Fibroblast of villous mesenchyme (primary cell): ENCODE data around the gene GBP2. TPM values are rescaled to one million over a fixed set of nuclear protein-coding genes. Genes with fewer than 3 reads are reported as not detected.

Experiments
- DNase-seq: peaks from one replicate; pipeline ENCODE4 v3.0.0-alpha.2; 2010; ENCODE audit warnings: low read depth
- H3K4me3 ChIP-seq: 2 replicates; pipeline ENCODE4 v1.5.1; 2011; ENCODE audit warnings: low read depth, mild to moderate bottlenecking, low read length
- total RNA-seq: library from RNA; depleted of rRNA; stranded (reverse); fragments of >200 nt; gene quantifications from 2 replicates; pipeline ENCODE4 v1.2.3, GENCODE V29; 2012
- TF ChIP-seq, protein P1 (sequence below): IDR thresholded peaks from 2 replicates; pipeline ENCODE4 v1.5.1; 2012; ENCODE audit warnings: low read depth, mild to moderate bottlenecking, low read length; ENCODE audit not compliant: insufficient read depth

Gene GBP2
- total RNA-seq, 1 donor = 96.3 TPM

- TF ChIP-seq, protein P1, sequence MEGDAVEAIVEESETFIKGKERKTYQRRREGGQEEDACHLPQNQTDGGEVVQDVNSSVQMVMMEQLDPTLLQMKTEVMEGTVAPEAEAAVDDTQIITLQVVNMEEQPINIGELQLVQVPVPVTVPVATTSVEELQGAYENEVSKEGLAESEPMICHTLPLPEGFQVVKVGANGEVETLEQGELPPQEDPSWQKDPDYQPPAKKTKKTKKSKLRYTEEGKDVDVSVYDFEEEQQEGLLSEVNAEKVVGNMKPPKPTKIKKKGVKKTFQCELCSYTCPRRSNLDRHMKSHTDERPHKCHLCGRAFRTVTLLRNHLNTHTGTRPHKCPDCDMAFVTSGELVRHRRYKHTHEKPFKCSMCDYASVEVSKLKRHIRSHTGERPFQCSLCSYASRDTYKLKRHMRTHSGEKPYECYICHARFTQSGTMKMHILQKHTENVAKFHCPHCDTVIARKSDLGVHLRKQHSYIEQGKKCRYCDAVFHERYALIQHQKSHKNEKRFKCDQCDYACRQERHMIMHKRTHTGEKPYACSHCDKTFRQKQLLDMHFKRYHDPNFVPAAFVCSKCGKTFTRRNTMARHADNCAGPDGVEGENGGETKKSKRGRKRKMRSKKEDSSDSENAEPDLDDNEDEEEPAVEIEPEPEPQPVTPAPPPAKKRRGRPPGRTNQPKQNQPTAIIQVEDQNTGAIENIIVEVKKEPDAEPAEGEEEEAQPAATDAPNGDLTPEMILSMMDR = no peak
- DNase-seq = peak; percentile 25
- no peak overlapping the region for H3K4me3 ChIP-seq
Measured at GRCh38 chr1:89147678-89148658, 22.1 kb upstream of the GBP2 start.

DNA sequence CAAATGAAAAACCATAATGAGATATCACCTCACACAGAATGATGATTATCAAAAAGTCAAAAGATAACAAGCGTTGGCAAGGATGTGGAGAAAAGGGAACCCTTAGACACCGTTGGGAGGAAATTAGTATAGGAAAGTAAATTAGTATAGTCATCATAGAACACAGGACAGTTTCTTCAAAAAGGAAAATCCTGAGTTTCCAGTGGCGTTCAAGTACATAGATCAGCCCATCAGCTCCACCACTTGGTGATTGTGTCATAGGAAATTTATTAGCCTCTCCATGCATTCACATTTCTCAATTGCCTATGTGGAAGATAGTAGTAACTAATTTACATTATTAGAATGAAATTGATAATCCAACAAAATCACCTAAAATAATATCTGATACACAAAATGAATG, 20.8 kb upstream of the GBP2 start:
- DNase-seq = no peak
- TF ChIP-seq, protein P1 = no peak
- no peak overlapping the region for H3K4me3 ChIP-seq

DNA sequence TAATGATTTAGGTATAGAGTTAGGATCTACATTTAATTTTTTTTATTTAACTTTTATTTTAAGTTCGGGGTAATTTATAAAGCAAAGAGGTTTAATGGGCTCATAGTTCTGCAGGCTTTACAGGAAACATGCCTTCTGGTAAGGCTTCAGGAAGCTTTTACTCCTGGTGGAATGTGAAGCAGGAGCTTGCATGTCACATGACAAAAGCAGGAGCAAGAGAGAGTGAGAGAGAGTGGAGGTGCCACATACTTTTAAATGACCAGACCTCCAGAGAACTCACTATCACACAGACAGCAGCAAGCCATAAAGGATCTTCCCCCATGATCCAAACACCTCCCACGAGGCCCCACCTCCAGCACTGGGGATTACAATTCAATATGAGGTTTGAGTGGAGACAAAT, 17.6 kb upstream of the GBP2 start:
- TF ChIP-seq, protein P1 = no peak
- no peak for DNase-seq
- no peak overlapping the region for H3K4me3 ChIP-seq

- TF ChIP-seq, protein P1 = no peak
- H3K4me3 ChIP-seq = no peak overlapping the region
- no peak for DNase-seq
Measured at GRCh38 chr1:89142160-89142559, 16.2 kb upstream of the GBP2 start.

GRCh38 chr1:89133747-89134146, 7.8 kb upstream of the GBP2 start:
- no peak for DNase-seq
- TF ChIP-seq, protein P1 = no peak
- H3K4me3 ChIP-seq = no peak overlapping the region

DNA sequence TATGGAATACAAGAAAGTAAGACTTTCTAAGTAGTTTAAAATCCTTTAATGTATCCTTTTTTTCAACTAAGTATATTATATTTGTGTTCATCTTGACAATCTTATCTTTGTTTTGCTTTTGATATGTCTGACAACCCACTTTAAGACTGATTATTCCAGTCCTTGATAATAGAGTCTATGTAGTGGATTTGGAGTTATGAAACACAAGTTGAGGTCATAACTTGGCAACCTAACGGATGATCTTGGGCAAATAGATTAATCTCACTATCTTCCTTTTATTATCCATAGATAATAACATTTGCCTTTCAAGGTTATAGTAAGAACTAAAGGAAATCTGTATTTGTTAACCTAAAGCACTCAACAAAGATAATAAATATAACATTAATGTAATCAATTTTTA, 4.8 kb upstream of the GBP2 start:
- DNase-seq = no peak
- no peak overlapping the region for H3K4me3 ChIP-seq
- TF ChIP-seq, protein P1 = no peak
